GM23248 (cell line): ENCODE results near the gene ADGRF1. TPM values are rescaled to one million over a fixed set of nuclear protein-coding genes. Genes with fewer than 3 reads are reported as not detected.
"Not testable (repeated sequence)": the region's sequence is repeated elsewhere in the genome, so short reads cannot be mapped to it uniquely, and the experiment has no call there.

Source experiments
- DNase-seq: peaks from one replicate; pipeline ENCODE4 v3.0.0-alpha.2; 2015
- H2AFZ ChIP-seq: fragments of 200-600 bp; sonication (generic); 2 replicates; pipeline ENCODE4 v1.6.1; 2016; ENCODE audit warnings: antibody characterized with exemption
- H3F3A ChIP-seq: fragments of 200-600 bp; sonication (generic); 2 replicates; pipeline ENCODE4 v1.6.1; 2016; ENCODE audit warnings: mild to moderate bottlenecking, antibody characterized with exemption, mixed run types; ENCODE audit not compliant: insufficient read depth
- H3K27ac ChIP-seq: fragments of 200-600 bp; sonication (generic); 2 replicates; pipeline ENCODE4 v1.5.1; 2016; ENCODE audit warnings: mild to moderate bottlenecking
- H3K27me3 ChIP-seq: fragments of 200-600 bp; sonication (generic); replicated peaks from 2 replicates; pipeline ENCODE4 v1.6.1; 2016; ENCODE audit warnings: mild to moderate bottlenecking; ENCODE audit not compliant: insufficient read depth
- H3K36me3 ChIP-seq: fragments of 200-600 bp; sonication (generic); 2 replicates; pipeline ENCODE4 v1.6.1; 2016; ENCODE audit warnings: low read depth, mild to moderate bottlenecking
- H3K4me1 ChIP-seq: fragments of 200-600 bp; sonication (generic); 2 replicates; pipeline ENCODE4 v1.6.1; 2016; ENCODE audit warnings: mild to moderate bottlenecking; ENCODE audit not compliant: insufficient read depth
- H3K4me2 ChIP-seq: fragments of 200-600 bp; sonication (generic); one replicate; pipeline ENCODE4 v1.6.1; 2016; ENCODE audit warnings: mild to moderate bottlenecking; ENCODE audit not compliant: unreplicated experiment
- H3K4me3 ChIP-seq: fragments of 200-600 bp; sonication (generic); 2 replicates; pipeline ENCODE4 v1.5.1; 2016; ENCODE audit warnings: mild to moderate bottlenecking
- H3K79me2 ChIP-seq: fragments of 200-600 bp; sonication (generic); 2 replicates; pipeline ENCODE4 v1.6.1; 2016; ENCODE audit warnings: mild to moderate bottlenecking; ENCODE audit not compliant: insufficient read depth
- H3K9ac ChIP-seq: fragments of 200-600 bp; sonication (generic); 2 replicates; pipeline ENCODE4 v1.6.1; 2016; ENCODE audit warnings: mild to moderate bottlenecking
- H3K9me2 ChIP-seq: fragments of 200-600 bp; sonication (generic); 2 replicates; pipeline ENCODE4 v1.6.1; 2016; ENCODE audit warnings: mixed run types, mild to moderate bottlenecking, moderate library complexity; ENCODE audit not compliant: insufficient read depth
- H3K9me3 ChIP-seq: fragments of 200-600 bp; sonication (generic); one replicate; pipeline ENCODE4 v1.6.1; 2017; ENCODE audit warnings: low read depth
- H4K20me1 ChIP-seq: fragments of 200-600 bp; sonication (generic); 2 replicates; pipeline ENCODE4 v1.6.0; 2016; ENCODE audit not compliant: insufficient read depth
- EZH2 ChIP-seq: fragments of 200-600 bp; sonication (generic); IDR thresholded peaks from 2 replicates; pipeline ENCODE4 v1.6.1; 2018; ENCODE audit warnings: antibody characterized with exemption, mild to moderate bottlenecking; ENCODE audit not compliant: insufficient read depth, poor library complexity, severe bottlenecking
- EZH2phosphoT487 ChIP-seq: fragments of 200-600 bp; sonication (generic); IDR thresholded peaks from 2 replicates; pipeline ENCODE4 v1.6.1; 2018; ENCODE audit warnings: antibody characterized with exemption, moderate library complexity, mild to moderate bottlenecking, low read depth; ENCODE audit not compliant: insufficient read depth
- WGBS, 2 experiments: methylation state at CpG; one replicate each; pipeline ENCODE4 v1.1.6; 2015 to 2017; ENCODE audit warnings: low lambda C conversion rate in 2 of 2, low coverage in 1 of 2; ENCODE audit errors: missing lambda C conversion rate in 2 of 2; 5-methylcytosine and 5-hydroxymethylcytosine counted together
- in situ Hi-C: fragments of 300-500 bp; cut with MboI; formaldehyde crosslinking; loops from 2 replicates; pipeline ENCODE4 v1.15.0; 2020
- polyA plus RNA-seq: library from polyadenylated mRNA; unstranded; fragments of >200 nt; fragmentation: Nextera tagmentation; extraction: Ambion mirVana; gene quantifications from 2 replicates; pipeline ENCODE4 v1.2.1, GENCODE V29; 2016
- total RNA-seq: library from RNA; depleted of rRNA; stranded (reverse); fragments of >200 nt; shearing (Covaris generic); gene quantifications from 2 replicates; pipeline ENCODE4 v1.2.3, GENCODE V29; 2014

ADGRF1 gene
- total and polyA plus RNA-seq, 2 experiments from 2014 or later: not detected

GRCh38 chr6:47057830-47058540 is 15.9 kb upstream of the ADGRF1 start:
- Histone ChIP-seq H3K27ac (no peak overlapping the region), H3K36me3 (no peaks in the 10 kb centered on the region), H3K9me3 (no peaks in the 10 kb centered on the region), H3F3A (no peaks in the 10 kb centered on the region), H3K79me2 (no peaks in the 10 kb centered on the region), H3K4me2 (no peak overlapping the region), H3K4me1 (no peaks in the 10 kb centered on the region), H4K20me1 (no peaks in the 10 kb centered on the region), H3K4me3 (no peak overlapping the region), H3K9ac (no peak overlapping the region), H3K27me3 (no peaks in the 10 kb centered on the region), H3K9me2 (no peaks in the 10 kb centered on the region), H2AFZ (no peak overlapping the region)
- 42 to 46% methylated on average over 1 of the region's 1 CpG for WGBS, 2 experiments
- DNase-seq: peak; percentile 24
- TF ChIP-seq EZH2 (no peak), EZH2phosphoT487 (no peak)
- in situ Hi-C loops: no loop called here

GRCh38 chr6:47056832-47057231 is 14.7 kb upstream of the ADGRF1 start:
- DNase-seq: no peak
- H3K4me3 ChIP-seq: no peak overlapping the region
- in situ Hi-C loops: no loop called here
- H3F3A ChIP-seq: no peaks in the 10 kb centered on the region
- no peaks in the 10 kb centered on the region for H3K36me3 ChIP-seq
- no peaks in the 10 kb centered on the region for H3K27me3 ChIP-seq
- no peak overlapping the region for H3K4me2 ChIP-seq
- H3K4me1 ChIP-seq: no peaks in the 10 kb centered on the region
- 20 to 30% methylated on average over 2 of the region's 2 CpGs for WGBS, 2 experiments
- no peaks in the 10 kb centered on the region for H3K79me2 ChIP-seq
- TF ChIP-seq EZH2phosphoT487 (no peak), EZH2 (no peak)
- no peak overlapping the region for H3K27ac ChIP-seq
- H4K20me1 ChIP-seq: no peaks in the 10 kb centered on the region
- H3K9me3 ChIP-seq: no peaks in the 10 kb centered on the region
- no peaks in the 10 kb centered on the region for H3K9me2 ChIP-seq
- no peak overlapping the region for H3K9ac ChIP-seq
- H2AFZ ChIP-seq: no peak overlapping the region

GRCh38 chr6:47054302-47054701 is 12.2 kb upstream of the ADGRF1 start:
- H3K79me2 ChIP-seq, H2AFZ ChIP-seq, DNase-seq, H3K4me1 ChIP-seq, in situ Hi-C loops, H3K36me3 ChIP-seq, H3K27ac ChIP-seq, H3K9me2 ChIP-seq, H3K4me2 ChIP-seq, H3K9ac ChIP-seq, H4K20me1 ChIP-seq, H3K27me3 ChIP-seq, H3F3A ChIP-seq, H3K4me3 ChIP-seq, H3K9me3 ChIP-seq: not testable (repeated sequence)
- WGBS, 2 experiments: 57 to 70% methylated on average over 2 of the region's 2 CpGs

- Histone ChIP-seq H3K9me2 (no peaks in the 10 kb centered on the region), H3K4me3 (no peak overlapping the region), H3K36me3 (no peaks in the 10 kb centered on the region), H3K4me2 (no peak overlapping the region), H3K79me2 (no peaks in the 10 kb centered on the region), H3K27me3 (peaks cover 9% of the 10 kb centered on the region; the same call in 1 of the 2 replicates), H3K27ac (no peak overlapping the region), H3F3A (no peaks in the 10 kb centered on the region), H3K9ac (no peak overlapping the region), H3K4me1 (no peaks in the 10 kb centered on the region), H3K9me3 (no peaks in the 10 kb centered on the region), H2AFZ (no peak overlapping the region), H4K20me1 (no peaks in the 10 kb centered on the region)
- in situ Hi-C loops: loop anchor here (10.0 kb wide), 1 partner anchor 194 kb away; no protein-coding TSS in a partner anchor
- DNase-seq: no peak
- TF ChIP-seq EZH2 (no peak), EZH2phosphoT487 (no peak)
Measured at GRCh38 chr6:47048638-47049037, 6.5 kb upstream of the ADGRF1 start.
